ENCODE data around the gene SLC16A14.

DNA sequence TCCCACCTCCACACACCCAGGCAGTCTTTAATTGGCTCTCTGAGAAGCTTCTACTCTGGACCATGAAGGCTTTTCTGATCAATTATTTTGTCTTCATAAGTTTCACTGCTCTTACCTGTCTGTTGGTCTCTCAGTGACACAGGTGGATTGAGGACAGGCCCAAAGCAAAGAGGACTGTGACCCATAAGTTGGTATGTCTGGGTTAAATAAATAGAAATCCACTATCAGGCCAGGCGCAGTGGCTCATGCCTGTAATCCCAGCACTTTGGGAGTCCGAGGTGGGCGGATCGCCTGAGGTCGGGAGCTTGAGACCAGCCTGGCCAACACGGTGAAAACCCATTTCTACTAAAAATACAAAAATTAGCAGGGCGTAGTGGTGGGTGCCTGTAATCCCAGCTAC lies 2.7 kb upstream of the SLC16A14 start:
- TF ChIP-seq, protein P1, sequence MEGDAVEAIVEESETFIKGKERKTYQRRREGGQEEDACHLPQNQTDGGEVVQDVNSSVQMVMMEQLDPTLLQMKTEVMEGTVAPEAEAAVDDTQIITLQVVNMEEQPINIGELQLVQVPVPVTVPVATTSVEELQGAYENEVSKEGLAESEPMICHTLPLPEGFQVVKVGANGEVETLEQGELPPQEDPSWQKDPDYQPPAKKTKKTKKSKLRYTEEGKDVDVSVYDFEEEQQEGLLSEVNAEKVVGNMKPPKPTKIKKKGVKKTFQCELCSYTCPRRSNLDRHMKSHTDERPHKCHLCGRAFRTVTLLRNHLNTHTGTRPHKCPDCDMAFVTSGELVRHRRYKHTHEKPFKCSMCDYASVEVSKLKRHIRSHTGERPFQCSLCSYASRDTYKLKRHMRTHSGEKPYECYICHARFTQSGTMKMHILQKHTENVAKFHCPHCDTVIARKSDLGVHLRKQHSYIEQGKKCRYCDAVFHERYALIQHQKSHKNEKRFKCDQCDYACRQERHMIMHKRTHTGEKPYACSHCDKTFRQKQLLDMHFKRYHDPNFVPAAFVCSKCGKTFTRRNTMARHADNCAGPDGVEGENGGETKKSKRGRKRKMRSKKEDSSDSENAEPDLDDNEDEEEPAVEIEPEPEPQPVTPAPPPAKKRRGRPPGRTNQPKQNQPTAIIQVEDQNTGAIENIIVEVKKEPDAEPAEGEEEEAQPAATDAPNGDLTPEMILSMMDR (IDR thresholded peaks at IDR 0.05; ENCODE audit: low read length): no peak
- TF ChIP-seq EZH2 (optimal IDR thresholded peaks at IDR 0.05; ENCODE audit: low read depth, low read length): no peak

All from MM.1S (cell line).